ENCODE results near the gene TINAGL1. TPM values are rescaled to one million over a fixed set of nuclear protein-coding genes. Genes with fewer than 3 reads are reported as not detected.

The TINAGL1 gene
- total and polyA plus RNA-seq, 2 of the 13 experiments (the other 11 are each of a cell fraction or from before 2014, with no cell fraction given): 24.7 to 76.8 TPM

DNA sequence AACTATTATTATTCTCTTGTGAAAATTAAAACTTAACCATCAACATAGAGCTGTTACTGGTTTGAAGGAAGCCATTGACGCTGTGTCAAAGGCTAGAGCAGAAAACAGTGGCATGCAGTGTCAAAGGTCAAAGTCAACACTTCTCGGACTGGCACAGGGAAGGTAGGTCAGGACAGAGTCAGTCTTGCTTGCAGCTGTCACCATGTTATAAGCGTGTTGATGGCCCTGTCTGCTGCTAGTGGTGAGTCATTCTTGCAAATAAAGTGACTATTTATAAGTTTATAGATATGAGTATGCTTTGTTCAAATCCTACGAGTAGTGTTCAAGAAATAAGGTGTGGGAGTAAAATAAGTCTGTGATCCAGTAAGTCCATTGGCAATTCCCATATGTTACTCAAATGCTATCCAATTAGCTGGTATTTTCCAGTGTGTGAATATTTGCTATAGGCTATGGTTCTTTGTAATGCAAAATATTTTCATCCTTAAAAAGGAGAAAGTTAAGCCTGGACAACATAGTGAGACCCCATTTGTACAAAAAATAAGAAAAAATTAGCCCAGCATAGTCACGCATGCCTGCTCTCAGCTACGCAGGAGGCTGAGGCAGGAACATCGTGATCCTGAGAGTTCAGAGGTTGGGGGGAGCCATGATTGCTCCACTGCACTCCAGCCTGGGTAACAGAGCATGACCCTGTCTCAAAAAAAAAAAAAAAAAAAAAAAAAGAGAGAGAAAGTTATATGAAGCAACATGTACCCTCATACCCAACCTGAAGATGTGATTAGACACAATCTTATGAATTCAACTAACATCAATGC lies 26.3 kb upstream of the TINAGL1 start (continued):
- TF ChIP-seq RARG (CRISPR knock-in tag; IDR thresholded peaks at IDR 0.05; ENCODE audit: low read depth): no peak
- TF ChIP-seq ZBTB38 (CRISPR knock-in tag; IDR thresholded peaks at IDR 0.05): no peak
- no peak for TF ChIP-seq TBP (CRISPR knock-in tag; IDR thresholded peaks at IDR 0.05)
- peak; percentile 82 to 87 for TF ChIP-seq NR2F1 (CRISPR knock-in tag; IDR thresholded peaks at IDR 0.05)
- no peak for TF ChIP-seq POLR2G (IDR thresholded peaks at IDR 0.05; ENCODE audit: low read depth, low read length)
- TF ChIP-seq ZNF713 (CRISPR knock-in tag; IDR thresholded peaks at IDR 0.05): no peak
- TF ChIP-seq RXRB (CRISPR knock-in tag; IDR thresholded peaks at IDR 0.05; ENCODE audit: borderline replicate concordance): peak; percentile 72
- no peak for TF ChIP-seq ZEB1 (IDR thresholded peaks at IDR 0.05; ENCODE audit: insufficient replicate concordance, low read depth)
- TF ChIP-seq, protein P1, sequence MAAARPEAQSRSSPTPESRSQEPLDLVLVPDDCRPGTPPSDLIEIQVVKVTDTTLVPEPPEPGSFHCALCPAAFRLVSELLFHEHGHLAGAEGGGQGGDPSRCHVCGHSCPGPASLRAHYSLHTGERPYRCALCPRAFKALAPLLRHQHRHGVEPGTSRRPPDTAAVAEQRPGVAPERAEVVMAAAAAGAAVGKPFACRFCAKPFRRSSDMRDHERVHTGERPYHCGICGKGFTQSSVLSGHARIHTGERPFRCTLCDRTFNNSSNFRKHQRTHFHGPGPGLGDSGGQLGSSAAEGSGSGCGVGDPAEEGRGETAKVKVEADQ (CRISPR knock-in tag; IDR thresholded peaks at IDR 0.05; ENCODE audit: borderline replicate concordance): no peak
- TF ChIP-seq NFATC3 (CRISPR knock-in tag; IDR thresholded peaks at IDR 0.05): no peak
- no peak for TF ChIP-seq ZNF878 (CRISPR knock-in tag; IDR thresholded peaks at IDR 0.05)
- no peak for TF ChIP-seq KLF13 (CRISPR knock-in tag; IDR thresholded peaks at IDR 0.05)
- TF ChIP-seq ZC3H4 (CRISPR knock-in tag; IDR thresholded peaks at IDR 0.05; ENCODE audit: borderline replicate concordance): no peak
- TF ChIP-seq KDM4B (CRISPR knock-in tag; IDR thresholded peaks at IDR 0.05): no peak
- TF ChIP-seq, protein P2, sequence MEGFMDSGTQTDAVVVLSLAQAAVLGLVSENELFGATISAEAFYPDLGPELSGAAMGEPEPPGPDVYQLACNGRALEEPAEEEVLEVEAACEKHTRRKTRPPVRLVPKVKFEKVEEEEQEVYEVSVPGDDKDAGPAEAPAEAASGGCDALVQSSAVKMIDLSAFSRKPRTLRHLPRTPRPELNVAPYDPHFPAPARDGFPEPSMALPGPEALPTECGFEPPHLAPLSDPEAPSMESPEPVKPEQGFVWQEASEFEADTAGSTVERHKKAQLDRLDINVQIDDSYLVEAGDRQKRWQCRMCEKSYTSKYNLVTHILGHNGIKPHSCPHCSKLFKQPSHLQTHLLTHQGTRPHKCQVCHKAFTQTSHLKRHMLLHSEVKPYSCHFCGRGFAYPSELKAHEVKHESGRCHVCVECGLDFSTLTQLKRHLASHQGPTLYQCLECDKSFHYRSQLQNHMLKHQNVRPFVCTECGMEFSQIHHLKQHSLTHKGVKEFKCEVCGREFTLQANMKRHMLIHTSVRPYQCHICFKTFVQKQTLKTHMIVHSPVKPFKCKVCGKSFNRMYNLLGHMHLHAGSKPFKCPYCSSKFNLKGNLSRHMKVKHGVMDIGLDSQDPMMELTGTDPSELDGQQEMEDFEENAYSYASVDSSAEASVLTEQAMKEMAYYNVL (CRISPR knock-in tag; IDR thresholded peaks at IDR 0.05; ENCODE audit: borderline replicate concordance): no peak
- no peak for TF ChIP-seq ZNF724P (CRISPR knock-in tag; IDR thresholded peaks at IDR 0.05; ENCODE audit: borderline replicate concordance)
- TF ChIP-seq FOXA1 (IDR thresholded peaks at IDR 0.05): no peak
- no peak for TF ChIP-seq FOXA1 (CRISPR knock-in tag; IDR thresholded peaks at IDR 0.05)
- no peak for TF ChIP-seq PCBP2 (optimal IDR thresholded peaks at IDR 0.05; ENCODE audit: low read depth, low read length, poor library complexity, severe bottlenecking)
- TF ChIP-seq RFXAP (CRISPR knock-in tag; IDR thresholded peaks at IDR 0.05; ENCODE audit: borderline replicate concordance): no peak
- TF ChIP-seq NRL (CRISPR knock-in tag; IDR thresholded peaks at IDR 0.05; ENCODE audit: borderline replicate concordance): no peak
- TF ChIP-seq PITX1 (CRISPR knock-in tag; IDR thresholded peaks at IDR 0.05): no peak
- peak; percentile 73; the same call in 1 of the 3 replicates for TF ChIP-seq MXI1 (IDR thresholded peaks at IDR 0.05; ENCODE audit: borderline replicate concordance, low read depth, low read length)
- TF ChIP-seq ETS1 (CRISPR knock-in tag; IDR thresholded peaks at IDR 0.05): no peak
- TF ChIP-seq DNMT3B (CRISPR knock-in tag; conservative IDR thresholded peaks at IDR 0.05): no peak
- TF ChIP-seq BRCA1 (CRISPR knock-in tag; IDR thresholded peaks at IDR 0.05): no peak

All from HepG2 (cell line).